AG09319 (cell line): ENCODE measurements around the gene TMEM200A.

ENCODE experiments used
- DNase-seq: peaks from one replicate; pipeline ENCODE4 v3.0.0-alpha.2; 2010; ENCODE audit warnings: low read depth; ENCODE audit errors: extremely low read depth
- TF ChIP-seq, protein P1 (sequence below): IDR thresholded peaks from 2 replicates; pipeline ENCODE4 v1.5.1; 2011; ENCODE audit warnings: low read depth, mild to moderate bottlenecking, inconsistent platforms, low read length, moderate library complexity

The TMEM200A gene

DNA sequence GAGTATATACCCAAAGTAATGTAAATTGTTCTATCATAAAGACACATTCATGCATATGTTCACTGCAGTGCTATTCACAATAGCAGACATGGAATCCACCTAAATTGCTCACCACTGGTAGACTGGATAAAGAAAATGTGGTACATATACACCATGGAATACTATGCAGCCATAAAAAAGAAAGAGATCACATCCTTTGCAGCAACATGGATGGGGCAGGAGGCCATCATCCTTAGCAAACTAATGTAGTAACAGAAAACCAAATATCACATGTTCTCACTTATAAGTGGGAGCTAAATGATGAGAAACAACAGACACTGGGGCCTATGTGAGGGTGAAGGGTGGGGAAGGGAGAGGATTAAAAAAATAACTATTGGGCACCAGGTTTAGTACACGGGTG is 11.5 kb upstream of the TMEM200A start:
- DNase-seq, result no peak
- TF ChIP-seq, protein P1, sequence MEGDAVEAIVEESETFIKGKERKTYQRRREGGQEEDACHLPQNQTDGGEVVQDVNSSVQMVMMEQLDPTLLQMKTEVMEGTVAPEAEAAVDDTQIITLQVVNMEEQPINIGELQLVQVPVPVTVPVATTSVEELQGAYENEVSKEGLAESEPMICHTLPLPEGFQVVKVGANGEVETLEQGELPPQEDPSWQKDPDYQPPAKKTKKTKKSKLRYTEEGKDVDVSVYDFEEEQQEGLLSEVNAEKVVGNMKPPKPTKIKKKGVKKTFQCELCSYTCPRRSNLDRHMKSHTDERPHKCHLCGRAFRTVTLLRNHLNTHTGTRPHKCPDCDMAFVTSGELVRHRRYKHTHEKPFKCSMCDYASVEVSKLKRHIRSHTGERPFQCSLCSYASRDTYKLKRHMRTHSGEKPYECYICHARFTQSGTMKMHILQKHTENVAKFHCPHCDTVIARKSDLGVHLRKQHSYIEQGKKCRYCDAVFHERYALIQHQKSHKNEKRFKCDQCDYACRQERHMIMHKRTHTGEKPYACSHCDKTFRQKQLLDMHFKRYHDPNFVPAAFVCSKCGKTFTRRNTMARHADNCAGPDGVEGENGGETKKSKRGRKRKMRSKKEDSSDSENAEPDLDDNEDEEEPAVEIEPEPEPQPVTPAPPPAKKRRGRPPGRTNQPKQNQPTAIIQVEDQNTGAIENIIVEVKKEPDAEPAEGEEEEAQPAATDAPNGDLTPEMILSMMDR, result no peak

DNA sequence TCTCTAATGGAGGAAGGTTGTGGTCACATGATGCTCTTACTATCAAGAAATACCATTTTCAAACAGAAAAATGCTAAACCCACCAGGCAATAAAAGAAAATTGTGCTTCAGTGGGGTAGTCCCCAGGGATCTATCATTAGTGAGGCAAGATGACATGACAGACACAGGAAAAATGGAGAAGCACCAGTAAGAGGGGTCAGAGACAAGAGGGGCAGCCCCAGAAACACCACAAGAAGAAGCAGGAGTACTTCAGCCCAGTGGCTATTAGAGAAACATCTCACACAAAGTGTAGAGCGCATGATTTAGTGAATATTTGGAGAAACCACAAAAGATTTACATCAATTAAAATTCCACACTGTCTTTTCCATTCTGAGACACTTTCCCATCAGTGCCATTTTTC is 10.2 kb upstream of the TMEM200A start:
- no peak for DNase-seq
- TF ChIP-seq, protein P1, result no peak

DNA sequence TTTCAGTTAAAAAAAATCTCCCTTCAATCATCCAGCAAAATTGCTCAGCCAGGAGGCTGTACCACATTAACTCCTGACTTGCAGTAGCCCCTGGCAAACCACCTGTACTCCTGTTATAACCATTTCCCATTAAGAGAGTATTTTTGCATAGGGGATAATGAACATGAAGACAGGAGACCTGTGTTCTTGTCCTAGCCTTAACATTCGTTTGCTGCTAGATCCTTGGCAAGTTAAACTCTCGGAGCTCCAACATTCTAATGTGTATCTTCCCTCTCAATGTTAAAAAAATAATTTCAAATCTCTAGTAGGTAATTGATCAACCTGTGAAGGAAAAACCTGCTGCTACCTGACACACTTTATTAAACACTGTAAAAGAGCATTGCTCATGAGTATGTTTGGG is 8.4 kb upstream of the TMEM200A start:
- DNase-seq, result no peak
- TF ChIP-seq, protein P1, result no peak

DNA sequence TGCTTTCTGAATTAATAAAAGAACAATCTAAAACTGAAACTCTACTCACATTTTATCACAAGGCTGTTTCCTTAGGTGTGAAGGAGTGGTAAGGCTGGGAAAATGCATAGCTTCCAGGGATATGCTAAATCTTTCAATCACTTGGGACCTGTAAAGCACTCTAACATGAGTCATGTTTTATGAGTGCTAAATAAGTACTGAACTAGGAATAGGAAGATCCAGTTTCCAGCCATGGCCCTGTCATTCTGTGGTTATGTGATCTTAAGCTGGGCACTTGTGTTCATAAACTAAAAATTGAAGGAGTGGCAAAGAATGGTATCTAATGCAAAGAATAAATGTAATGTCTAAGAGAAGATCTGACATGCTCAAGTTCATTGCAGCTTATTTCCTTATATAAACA is 6.1 kb upstream of the TMEM200A start:
- no peak for DNase-seq
- TF ChIP-seq, protein P1, result no peak

DNA sequence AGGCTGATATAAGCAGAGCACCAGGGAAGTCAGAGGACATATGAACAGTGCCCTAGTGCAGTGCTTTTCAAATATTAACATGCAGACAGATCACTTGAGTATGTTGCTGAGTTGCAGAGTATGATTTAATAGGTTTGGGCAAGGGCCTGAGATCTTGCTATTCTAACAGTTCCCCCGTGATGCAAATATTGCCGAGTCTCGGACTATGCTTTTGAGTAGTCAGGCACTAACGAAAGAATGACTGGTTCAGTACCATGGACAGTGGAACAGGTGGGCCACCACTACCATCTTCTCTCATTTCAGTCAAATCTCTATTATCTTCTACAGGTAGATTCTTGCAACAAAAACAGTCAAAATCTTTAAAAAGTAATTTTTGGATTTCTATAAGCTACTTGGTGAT is 3.7 kb upstream of the TMEM200A start:
- DNase-seq, result no peak
- TF ChIP-seq, protein P1, result no peak

DNA sequence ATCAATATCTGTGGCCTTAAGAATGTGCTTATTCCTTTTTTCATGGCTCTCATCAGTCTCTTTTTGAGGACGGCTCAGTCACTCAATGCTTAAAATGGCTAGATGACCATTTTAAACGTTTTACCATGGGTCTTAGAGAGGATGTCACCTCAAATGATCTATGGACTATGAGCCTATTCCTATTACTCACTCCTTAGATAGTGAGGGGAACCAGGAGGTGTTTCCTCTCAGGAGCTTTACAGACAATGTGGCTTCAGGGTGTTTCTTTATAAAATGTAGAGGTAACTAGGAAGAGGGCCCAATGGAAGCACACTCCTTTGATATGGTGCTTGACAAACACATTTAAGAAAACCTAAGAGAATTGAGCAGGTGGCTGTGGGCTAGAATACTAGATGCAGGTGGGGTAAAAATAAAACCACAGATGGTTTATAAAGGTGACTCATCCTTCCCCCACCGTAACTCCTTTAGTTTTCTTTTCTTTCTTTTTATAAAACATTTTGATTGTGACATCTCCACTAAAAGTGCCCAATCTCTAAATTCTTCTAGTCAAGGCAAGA is 1.5 kb upstream of the TMEM200A start:
- no peak for DNase-seq
- TF ChIP-seq, protein P1, result no peak

DNA sequence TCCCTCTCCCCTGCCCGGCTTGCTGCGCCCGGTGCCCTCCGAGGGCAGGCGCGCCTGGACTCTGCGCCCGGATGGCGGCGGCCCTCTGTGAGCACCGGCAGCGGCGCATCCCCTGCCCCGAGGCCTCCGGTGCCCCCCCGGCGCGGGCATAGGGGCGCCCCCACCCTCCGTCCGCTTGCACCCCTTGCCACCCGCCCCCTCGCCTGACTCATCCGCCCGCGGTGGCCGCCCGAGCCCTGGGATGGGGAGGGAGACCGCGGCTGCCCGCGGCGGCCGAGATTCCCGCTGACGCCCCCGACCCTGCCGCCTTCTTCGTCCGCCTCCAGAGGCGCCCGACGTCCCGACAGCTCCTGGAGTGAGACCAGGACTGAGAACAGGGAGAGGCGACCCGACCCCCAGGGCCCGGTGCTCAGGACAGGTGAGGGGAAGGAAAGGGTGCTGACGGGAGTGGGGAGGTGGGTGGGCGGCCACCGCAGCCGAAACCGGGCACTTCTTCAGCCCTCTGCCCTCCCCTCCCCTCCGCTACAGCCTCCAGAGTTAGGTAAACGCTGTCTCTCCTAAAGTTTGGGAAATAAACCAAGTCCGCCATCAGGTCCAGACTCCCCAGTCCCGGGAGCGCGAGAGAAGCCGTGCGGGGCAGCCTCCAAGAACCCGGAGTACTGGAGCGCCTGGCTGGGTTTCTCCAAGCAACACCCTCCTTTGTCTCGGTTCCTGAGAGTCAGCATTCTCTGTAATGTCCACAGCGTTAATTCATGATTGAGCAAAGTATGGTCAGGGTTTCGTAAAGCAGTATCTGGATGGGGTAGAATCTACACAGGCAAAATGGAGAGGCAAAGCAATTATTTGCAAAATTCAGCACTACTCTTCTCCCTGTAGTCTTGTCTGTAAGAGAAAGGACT is 539 bp downstream of the TMEM200A start:
- TF ChIP-seq, protein P1, result peak; percentile 30
- peak; percentile 31 for DNase-seq
